Measurements from ENCODE around the gene PREX1.

Gene PREX1

DNA sequence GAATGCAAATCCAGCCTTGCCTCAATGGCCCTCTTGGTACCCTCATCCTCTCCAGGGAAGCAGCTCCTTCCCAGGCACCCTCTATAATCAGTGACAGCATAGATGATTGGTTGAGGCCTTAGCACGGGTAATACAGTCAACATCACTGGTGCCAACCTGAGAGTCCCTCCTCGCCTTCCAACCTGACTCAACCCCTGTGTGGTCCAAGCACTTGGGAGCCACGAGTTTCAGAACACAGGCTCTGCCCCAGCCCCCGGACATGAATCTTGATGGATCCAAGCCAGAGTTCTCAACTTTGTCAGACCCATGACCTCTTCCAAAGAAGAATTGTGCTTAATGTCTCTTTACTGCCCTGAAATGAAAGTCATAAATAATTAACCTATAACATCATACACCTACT, 213.9 kb downstream of the PREX1 start:
- no peaks in the 10 kb centered on the region for H3K27me3 ChIP-seq (ENCODE audit: control insufficient read depth, insufficient read depth, low read length)
- no peak overlapping the region for H3K4me3 ChIP-seq (ENCODE audit: low read depth, low read length)
- H3K36me3 ChIP-seq (ENCODE audit: control insufficient read depth, insufficient read depth, low read length): no peaks in the 10 kb centered on the region
- no peaks in the 10 kb centered on the region for H3K9me3 ChIP-seq (ENCODE audit: control insufficient read depth, insufficient read depth, low read depth, low read length)
- no peak overlapping the region for H3K27ac ChIP-seq (ENCODE audit: low read depth, low read length)
- H3K9ac ChIP-seq (ENCODE audit: low read length): no peak overlapping the region
- peaks cover 7% of the 10 kb centered on the region; the same call in 1 of the 2 replicates for H3K4me1 ChIP-seq (ENCODE audit: control insufficient read depth, insufficient read depth, low read length)

DNA sequence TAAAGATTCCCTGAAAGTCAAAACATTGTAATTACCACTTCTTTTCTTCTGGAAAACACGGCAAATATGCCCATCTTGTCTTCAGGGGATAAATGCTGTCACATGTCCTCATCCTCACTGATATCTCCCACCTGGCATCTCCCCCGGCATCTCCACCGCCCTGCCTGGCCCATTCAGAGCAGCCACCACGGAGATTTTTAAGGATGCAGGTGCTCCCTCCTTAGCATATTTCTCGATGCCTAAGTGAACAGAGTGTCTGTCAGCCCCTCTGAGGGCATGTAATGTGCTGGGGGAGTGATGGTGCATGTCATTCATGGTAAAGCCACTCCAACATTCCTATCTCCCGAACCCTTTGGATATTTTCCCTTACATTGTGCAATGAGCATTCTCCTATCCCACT, 215.5 kb downstream of the PREX1 start:
- H3K36me3 ChIP-seq (ENCODE audit: control insufficient read depth, insufficient read depth, low read length): no peaks in the 10 kb centered on the region
- H3K9ac ChIP-seq (ENCODE audit: low read length): no peak overlapping the region
- no peak overlapping the region for H3K4me3 ChIP-seq (ENCODE audit: low read depth, low read length)
- H3K27ac ChIP-seq (ENCODE audit: low read depth, low read length): no peak overlapping the region
- peaks cover 16% of the 10 kb centered on the region; the same call in 1 of the 2 replicates for H3K4me1 ChIP-seq (ENCODE audit: control insufficient read depth, insufficient read depth, low read length)
- no peaks in the 10 kb centered on the region for H3K27me3 ChIP-seq (ENCODE audit: control insufficient read depth, insufficient read depth, low read length)
- no peaks in the 10 kb centered on the region for H3K9me3 ChIP-seq (ENCODE audit: control insufficient read depth, insufficient read depth, low read depth, low read length)

DNA sequence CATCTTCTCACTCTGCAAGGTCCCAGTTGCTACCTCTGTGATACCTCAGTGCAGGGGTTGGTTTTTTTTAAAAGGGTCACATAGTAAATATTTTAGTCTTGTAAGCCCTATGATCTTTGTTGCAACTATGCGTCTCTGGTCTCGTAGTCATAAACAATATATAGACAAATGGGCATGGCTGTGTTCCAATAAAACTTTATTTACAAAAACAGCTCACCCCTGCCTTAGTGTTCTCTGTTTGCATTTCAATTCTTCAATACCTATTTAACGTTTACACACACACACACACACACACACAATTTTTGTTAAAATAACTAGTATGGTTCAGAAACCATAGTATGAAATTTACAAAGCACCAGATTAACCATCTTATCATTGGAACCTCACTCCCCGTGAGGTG, 216.8 kb downstream of the PREX1 start:
- no peaks in the 10 kb centered on the region for H3K9me3 ChIP-seq (ENCODE audit: control insufficient read depth, insufficient read depth, low read depth, low read length)
- H3K4me1 ChIP-seq (ENCODE audit: control insufficient read depth, insufficient read depth, low read length): peaks cover 16% of the 10 kb centered on the region; the same call in 1 of the 2 replicates
- no peak overlapping the region for H3K4me3 ChIP-seq (ENCODE audit: low read depth, low read length)
- no peak overlapping the region for H3K9ac ChIP-seq (ENCODE audit: low read length)
- no peaks in the 10 kb centered on the region for H3K27me3 ChIP-seq (ENCODE audit: control insufficient read depth, insufficient read depth, low read length)
- no peak overlapping the region for H3K27ac ChIP-seq (ENCODE audit: low read depth, low read length)
- no peaks in the 10 kb centered on the region for H3K36me3 ChIP-seq (ENCODE audit: control insufficient read depth, insufficient read depth, low read length)

DNA sequence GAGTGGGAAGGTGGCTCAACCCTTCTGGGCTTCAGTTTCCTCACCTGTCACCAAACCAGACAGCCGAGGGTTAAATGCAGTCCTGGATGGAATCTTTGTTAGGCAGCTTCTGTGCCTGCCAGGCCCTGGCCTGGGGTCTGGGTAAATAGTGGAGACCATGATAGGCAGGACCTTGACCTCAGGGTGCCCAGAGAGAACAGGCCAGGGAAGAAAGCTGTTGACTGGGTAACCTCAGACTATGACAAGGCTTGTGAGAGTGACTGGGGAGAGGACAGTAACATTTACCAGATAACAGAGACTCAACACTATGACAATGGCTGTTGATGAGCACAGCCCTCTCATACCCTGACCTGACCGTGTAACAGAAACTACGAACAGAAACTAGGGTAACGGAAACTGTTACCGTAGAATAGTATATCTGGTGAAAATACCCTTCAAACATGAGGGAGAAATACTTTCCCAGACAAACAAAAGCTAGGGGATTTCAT, 218.3 kb downstream of the PREX1 start:
- Histone ChIP-seq H3K27ac (ENCODE audit: low read depth, low read length) (no peak overlapping the region), H3K4me3 (ENCODE audit: low read depth, low read length) (no peak overlapping the region), H3K9ac (ENCODE audit: low read length) (no peak overlapping the region), H3K27me3 (ENCODE audit: control insufficient read depth, insufficient read depth, low read length) (no peaks in the 10 kb centered on the region), H3K36me3 (ENCODE audit: control insufficient read depth, insufficient read depth, low read length) (no peaks in the 10 kb centered on the region), H3K4me1 (ENCODE audit: control insufficient read depth, insufficient read depth, low read length) (peaks cover 16% of the 10 kb centered on the region; the same call in 1 of the 2 replicates), H3K9me3 (ENCODE audit: control insufficient read depth, insufficient read depth, low read depth, low read length) (no peaks in the 10 kb centered on the region)

DNA sequence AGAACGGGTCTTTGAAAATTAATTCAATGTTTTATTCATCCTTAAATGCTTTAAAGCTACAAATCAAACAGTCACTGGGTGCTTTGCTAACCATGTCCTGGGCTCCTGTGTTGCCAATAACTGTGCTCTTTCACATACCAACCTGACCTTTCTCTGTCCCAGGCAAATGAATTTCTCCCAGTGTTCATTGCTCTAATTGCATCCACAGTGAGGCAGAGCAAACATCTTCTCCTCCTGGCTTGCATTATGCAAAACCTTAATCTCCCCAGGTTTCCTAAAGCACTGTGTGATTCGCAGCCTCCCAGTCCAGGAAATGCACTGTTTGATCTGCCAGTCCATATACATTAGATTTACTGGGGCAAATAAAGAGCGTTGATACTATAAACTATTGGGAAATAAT, 219.0 kb downstream of the PREX1 start:
- Histone ChIP-seq H3K4me3 (ENCODE audit: low read depth, low read length) (no peak overlapping the region), H3K4me1 (ENCODE audit: control insufficient read depth, insufficient read depth, low read length) (peaks cover 19% of the 10 kb centered on the region), H3K36me3 (ENCODE audit: control insufficient read depth, insufficient read depth, low read length) (no peaks in the 10 kb centered on the region), H3K27me3 (ENCODE audit: control insufficient read depth, insufficient read depth, low read length) (no peaks in the 10 kb centered on the region), H3K9me3 (ENCODE audit: control insufficient read depth, insufficient read depth, low read depth, low read length) (no peaks in the 10 kb centered on the region), H3K9ac (ENCODE audit: low read length) (no peak overlapping the region), H3K27ac (ENCODE audit: low read depth, low read length) (no peak overlapping the region)

DNA sequence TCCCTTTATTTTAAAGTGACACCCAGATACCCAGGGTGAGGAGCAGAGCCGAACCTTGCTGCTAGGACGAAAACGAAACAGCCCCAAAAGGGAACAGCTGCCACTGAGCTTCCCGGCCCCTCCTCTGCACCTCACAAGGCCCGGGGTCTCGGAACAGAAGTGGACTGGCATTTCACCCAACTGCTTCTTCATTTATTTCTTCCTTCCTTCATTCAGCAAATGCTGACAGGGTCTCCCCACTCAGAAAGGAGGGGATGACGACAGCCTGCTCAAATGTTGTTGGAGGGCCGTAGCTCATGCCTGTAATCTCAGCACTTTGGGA, 220.3 kb downstream of the PREX1 start:
- H3K9me3 ChIP-seq (ENCODE audit: control insufficient read depth, insufficient read depth, low read depth, low read length): no peaks in the 10 kb centered on the region
- peaks cover 27% of the 10 kb centered on the region for H3K4me1 ChIP-seq (ENCODE audit: control insufficient read depth, insufficient read depth, low read length)
- no peak overlapping the region for H3K4me3 ChIP-seq (ENCODE audit: low read depth, low read length)
- no peak overlapping the region for H3K27ac ChIP-seq (ENCODE audit: low read depth, low read length)
- no peaks in the 10 kb centered on the region for H3K27me3 ChIP-seq (ENCODE audit: control insufficient read depth, insufficient read depth, low read length)
- H3K36me3 ChIP-seq (ENCODE audit: control insufficient read depth, insufficient read depth, low read length): no peaks in the 10 kb centered on the region
- H3K9ac ChIP-seq (ENCODE audit: low read length): no peak overlapping the region

DNA sequence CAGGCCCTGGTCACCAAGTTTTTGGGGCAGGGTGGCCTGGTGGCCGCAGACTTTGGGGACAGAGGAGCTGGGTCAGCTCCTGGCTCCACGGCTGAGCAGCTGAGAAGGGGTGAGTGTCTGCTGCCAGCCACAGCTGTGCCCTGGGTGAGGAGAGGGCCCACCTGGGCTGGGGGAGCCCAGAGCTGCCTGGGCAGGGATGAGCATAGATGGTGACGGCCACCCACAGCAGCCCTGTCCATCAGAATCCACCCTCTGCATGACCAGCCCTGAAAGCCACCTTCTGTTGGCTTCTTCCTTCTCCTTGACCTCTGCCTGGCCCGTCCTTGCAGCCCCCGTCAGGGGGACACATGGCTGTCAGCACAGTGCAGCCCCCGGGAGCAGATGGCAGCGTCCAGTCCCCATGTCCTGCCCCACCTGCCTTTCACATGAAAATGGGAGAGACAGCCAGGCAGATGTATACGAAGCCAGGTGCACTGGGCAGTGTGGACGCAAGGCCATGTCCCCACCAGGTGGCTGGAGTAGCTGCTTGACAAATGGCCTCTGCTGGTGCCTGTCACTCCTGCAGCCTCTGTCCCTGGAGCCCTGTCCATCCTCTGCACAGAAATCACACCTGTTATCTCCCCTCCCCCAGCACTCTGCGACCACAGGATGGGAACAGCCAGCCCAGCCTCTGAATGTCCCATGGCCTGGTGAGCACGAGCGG, 220.8 kb downstream of the PREX1 start:
- Histone ChIP-seq H3K27ac (ENCODE audit: low read depth, low read length) (no peak overlapping the region), H3K4me1 (ENCODE audit: control insufficient read depth, insufficient read depth, low read length) (peaks cover 27% of the 10 kb centered on the region), H3K4me3 (ENCODE audit: low read depth, low read length) (no peak overlapping the region), H3K9me3 (ENCODE audit: control insufficient read depth, insufficient read depth, low read depth, low read length) (no peaks in the 10 kb centered on the region), H3K9ac (ENCODE audit: low read length) (no peak overlapping the region), H3K27me3 (ENCODE audit: control insufficient read depth, insufficient read depth, low read length) (no peaks in the 10 kb centered on the region), H3K36me3 (ENCODE audit: control insufficient read depth, insufficient read depth, low read length) (no peaks in the 10 kb centered on the region)

DNA sequence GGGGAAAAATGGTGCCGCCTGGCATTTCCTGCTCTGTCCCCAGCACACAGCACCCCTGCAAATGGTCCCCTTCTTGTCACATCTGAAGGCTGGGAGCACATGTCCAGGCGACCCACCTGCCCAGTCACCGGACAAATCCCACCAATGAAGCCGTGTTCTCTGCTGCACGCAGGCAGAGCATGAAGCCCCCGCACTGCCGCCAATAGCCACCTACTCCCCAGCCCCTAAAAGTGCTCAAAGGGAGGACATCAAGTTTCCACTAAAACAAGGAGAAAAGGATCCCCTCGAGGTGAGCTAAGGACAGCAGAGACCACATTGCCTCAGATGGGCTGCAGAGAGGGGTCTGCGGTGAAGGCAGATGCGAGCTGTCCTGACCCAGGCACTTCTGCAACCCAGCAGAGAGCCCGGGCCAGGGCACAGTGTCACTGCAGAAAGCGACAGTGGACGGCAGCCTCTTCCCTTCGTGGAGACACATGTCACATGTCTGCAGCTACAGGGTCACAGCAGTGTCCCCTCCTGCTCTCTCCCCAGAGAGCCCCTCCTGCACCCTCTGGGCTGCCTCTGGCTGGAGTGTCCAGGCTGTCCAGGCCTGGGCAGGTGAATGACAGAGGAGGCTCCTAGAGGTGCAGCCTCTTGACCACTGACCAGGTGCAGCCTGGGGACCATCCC, 221.5 kb downstream of the PREX1 start:
- Histone ChIP-seq H3K9ac (ENCODE audit: low read length) (no peak overlapping the region), H3K36me3 (ENCODE audit: control insufficient read depth, insufficient read depth, low read length) (no peaks in the 10 kb centered on the region), H3K27me3 (ENCODE audit: control insufficient read depth, insufficient read depth, low read length) (no peaks in the 10 kb centered on the region), H3K9me3 (ENCODE audit: control insufficient read depth, insufficient read depth, low read depth, low read length) (no peaks in the 10 kb centered on the region), H3K27ac (ENCODE audit: low read depth, low read length) (no peak overlapping the region), H3K4me3 (ENCODE audit: low read depth, low read length) (no peak overlapping the region), H3K4me1 (ENCODE audit: control insufficient read depth, insufficient read depth, low read length) (peaks cover 27% of the 10 kb centered on the region)

DNA sequence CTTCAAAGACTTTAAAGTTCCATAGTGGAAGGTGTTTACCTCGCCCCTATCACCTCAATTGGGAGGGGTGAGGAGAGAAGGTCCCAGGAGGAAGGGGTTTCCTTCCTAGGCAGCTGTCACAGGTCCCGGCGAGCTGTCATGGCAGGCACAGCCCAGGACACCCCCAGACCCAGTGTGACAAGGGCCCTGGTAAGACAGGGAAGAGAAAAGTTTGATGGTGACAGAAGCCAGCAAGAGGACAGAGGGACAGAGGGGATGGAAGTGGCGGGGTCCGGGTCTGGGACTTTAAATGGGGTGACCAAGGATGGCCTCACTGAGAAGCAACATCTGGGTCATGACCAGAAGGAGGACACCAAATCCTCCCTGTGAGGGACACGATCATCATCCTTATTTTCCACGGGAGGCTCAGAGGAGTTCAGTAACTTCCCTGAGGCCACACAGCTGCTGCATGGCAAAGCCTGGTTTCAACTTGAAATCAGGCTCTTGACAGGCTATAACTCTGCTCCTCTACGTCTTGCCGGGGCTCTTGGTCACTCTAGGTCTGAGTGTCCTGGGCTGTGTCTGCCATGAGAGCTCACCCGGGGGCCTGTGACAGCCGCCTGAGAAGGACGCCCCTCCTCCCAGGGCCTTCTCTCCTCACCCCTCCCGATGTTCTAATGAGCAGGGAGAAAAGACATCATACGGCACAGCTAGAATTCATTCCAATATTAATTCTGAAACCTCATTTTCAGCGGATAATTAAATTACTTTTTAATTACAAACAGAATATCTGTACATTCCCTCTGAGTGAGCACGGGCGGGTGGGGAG, 222.2 kb downstream of the PREX1 start:
- Histone ChIP-seq H3K36me3 (ENCODE audit: control insufficient read depth, insufficient read depth, low read length) (no peaks in the 10 kb centered on the region), H3K9ac (ENCODE audit: low read length) (no peak overlapping the region), H3K4me3 (ENCODE audit: low read depth, low read length) (no peak overlapping the region), H3K27me3 (ENCODE audit: control insufficient read depth, insufficient read depth, low read length) (no peaks in the 10 kb centered on the region), H3K9me3 (ENCODE audit: control insufficient read depth, insufficient read depth, low read depth, low read length) (no peaks in the 10 kb centered on the region), H3K27ac (ENCODE audit: low read depth, low read length) (no peak overlapping the region), H3K4me1 (ENCODE audit: control insufficient read depth, insufficient read depth, low read length) (peaks cover 27% of the 10 kb centered on the region)

DNA sequence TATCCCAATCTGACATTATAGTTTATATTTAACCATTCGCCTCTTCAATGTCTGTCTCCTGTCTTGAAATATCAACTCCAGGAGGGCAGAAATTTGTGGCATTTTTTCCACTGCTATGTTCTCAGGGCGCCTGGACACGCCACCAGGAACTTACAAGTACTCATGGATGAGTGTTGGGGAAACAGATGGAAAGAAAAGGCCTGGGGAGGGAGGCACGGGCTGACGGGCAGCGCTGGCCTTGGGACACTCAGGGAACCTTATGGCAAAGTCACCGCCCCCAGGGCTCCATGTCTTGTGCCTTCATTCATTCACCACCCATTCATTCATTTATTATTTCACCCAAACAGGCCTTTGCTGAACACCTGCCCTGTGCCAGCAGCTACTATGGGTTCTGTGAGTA, 222.9 kb downstream of the PREX1 start:
- Histone ChIP-seq H3K4me3 (ENCODE audit: low read depth, low read length) (no peak overlapping the region), H3K27ac (ENCODE audit: low read depth, low read length) (no peak overlapping the region), H3K9me3 (ENCODE audit: control insufficient read depth, insufficient read depth, low read depth, low read length) (no peaks in the 10 kb centered on the region), H3K27me3 (ENCODE audit: control insufficient read depth, insufficient read depth, low read length) (no peaks in the 10 kb centered on the region), H3K4me1 (ENCODE audit: control insufficient read depth, insufficient read depth, low read length) (peaks cover 27% of the 10 kb centered on the region), H3K36me3 (ENCODE audit: control insufficient read depth, insufficient read depth, low read length) (no peaks in the 10 kb centered on the region), H3K9ac (ENCODE audit: low read length) (no peak overlapping the region)

DNA sequence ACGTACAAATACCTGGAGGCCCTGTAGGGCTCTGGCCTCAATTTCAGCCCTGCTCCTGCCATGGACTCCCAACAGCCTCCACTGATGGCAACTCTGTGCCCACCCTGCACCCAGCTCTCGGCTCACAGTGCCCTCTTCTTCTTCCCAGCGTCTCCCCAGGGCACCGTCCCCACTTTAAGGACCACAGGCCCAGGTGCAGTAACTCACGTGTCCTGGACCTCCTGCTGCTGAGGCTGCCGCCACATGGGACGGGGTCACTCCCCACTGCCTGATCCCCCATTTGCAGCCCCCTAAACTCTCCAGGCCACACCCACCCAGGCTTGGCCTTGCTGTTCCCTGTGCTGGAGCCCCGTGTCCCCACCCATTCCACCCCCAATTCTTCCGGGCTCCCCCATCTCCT, 223.4 kb downstream of the PREX1 start:
- Histone ChIP-seq H3K9ac (ENCODE audit: low read length) (no peak overlapping the region), H3K27ac (ENCODE audit: low read depth, low read length) (no peak overlapping the region), H3K9me3 (ENCODE audit: control insufficient read depth, insufficient read depth, low read depth, low read length) (no peaks in the 10 kb centered on the region), H3K27me3 (ENCODE audit: control insufficient read depth, insufficient read depth, low read length) (no peaks in the 10 kb centered on the region), H3K36me3 (ENCODE audit: control insufficient read depth, insufficient read depth, low read length) (no peaks in the 10 kb centered on the region), H3K4me3 (ENCODE audit: low read depth, low read length) (no peak overlapping the region), H3K4me1 (ENCODE audit: control insufficient read depth, insufficient read depth, low read length) (peaks cover 24% of the 10 kb centered on the region)
